Activated CD4-positive, alpha-beta T cell treated with anti-CD3 and anti-CD28 coated beads, Interleukin-2, amount 10 ng/mL, durations not matched to agents 24 days and 14 days (primary cell): Measurements from ENCODE around the gene TOMM70. TPM values are rescaled to one million over a fixed set of nuclear protein-coding genes. Genes with fewer than 3 reads are reported as not detected.
A peak's percentile ranks its signal among the peaks of the same experiment; 100 is the strongest.
"Not testable (repeated sequence)": the region's sequence is repeated elsewhere in the genome, so short reads cannot be mapped to it uniquely, and the experiment has no call there.

Experiments used
- DNase-seq: peaks from one replicate; pipeline ENCODE4 v3.0.0; 2022
- H3K27ac Mint-ChIP-seq: one replicate; pipeline ENCODE4 v1.8.0; 2022; ENCODE audit warnings: mild to moderate bottlenecking, mixed read lengths
- H3K27me3 Mint-ChIP-seq: one replicate; pipeline ENCODE4 v1.8.0; 2022; ENCODE audit warnings: mixed read lengths
- H3K36me3 Mint-ChIP-seq: one replicate; pipeline ENCODE4 v1.8.0; 2022; ENCODE audit warnings: low read depth, mild to moderate bottlenecking, mixed read lengths
- H3K4me1 Mint-ChIP-seq: one replicate; pipeline ENCODE4 v1.8.0; 2021; ENCODE audit warnings: mixed read lengths
- H3K4me3 Mint-ChIP-seq: one replicate; pipeline ENCODE4 v1.8.0; 2022; ENCODE audit warnings: mild to moderate bottlenecking, moderate library complexity, mixed read lengths
- H3K9me3 Mint-ChIP-seq: one replicate; pipeline ENCODE4 v1.8.0; 2021; ENCODE audit warnings: mixed read lengths
- intact Hi-C: fragments of 100-400 bp; cut with micrococcal nuclease; formaldehyde crosslinking; loops from one replicate; pipeline ENCODE4 v1.15.1; 2023
- total RNA-seq: library from RNA; stranded (reverse); gene quantifications from 2 replicates; pipeline ENCODE4 v1.2.3, GENCODE V29; 2022

Gene TOMM70
- total RNA-seq, 1 donor from 2014 or later: 57.4 TPM

DNA sequence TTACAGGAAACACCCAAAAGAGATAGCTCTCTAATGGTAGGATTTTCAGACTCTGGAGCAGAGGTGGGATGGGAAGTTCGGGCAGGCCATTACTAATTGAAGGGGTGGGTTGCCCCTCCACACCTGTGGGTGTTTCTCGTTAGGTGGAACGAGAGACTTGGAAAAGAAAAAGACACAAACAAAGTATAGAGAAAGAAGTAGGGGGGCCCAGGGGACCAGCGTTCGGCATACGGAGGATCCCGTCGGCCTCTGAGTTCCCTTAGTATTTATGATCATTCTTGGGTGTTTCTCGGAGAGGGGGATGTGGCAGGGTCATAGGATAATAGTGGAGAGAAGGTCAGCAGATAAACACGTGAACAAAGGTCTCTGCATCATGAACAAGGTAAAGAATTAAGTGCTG lies 64.7 kb downstream of the TOMM70 start:
- Mint-ChIP-seq H3K36me3 (peaks cover 10% of the 10 kb centered on the region), H3K4me3 (peak overlapping the region; percentile 95), H3K4me1 (peaks cover 18% of the 10 kb centered on the region)
- H3K27ac Mint-ChIP-seq, H3K27me3 Mint-ChIP-seq, H3K9me3 Mint-ChIP-seq: not testable (repeated sequence)
- intact Hi-C loops: loop anchor here (10.0 kb wide), 1 partner anchor 261 kb away; no protein-coding TSS in a partner anchor
- peak; percentile 52 for DNase-seq

DNA sequence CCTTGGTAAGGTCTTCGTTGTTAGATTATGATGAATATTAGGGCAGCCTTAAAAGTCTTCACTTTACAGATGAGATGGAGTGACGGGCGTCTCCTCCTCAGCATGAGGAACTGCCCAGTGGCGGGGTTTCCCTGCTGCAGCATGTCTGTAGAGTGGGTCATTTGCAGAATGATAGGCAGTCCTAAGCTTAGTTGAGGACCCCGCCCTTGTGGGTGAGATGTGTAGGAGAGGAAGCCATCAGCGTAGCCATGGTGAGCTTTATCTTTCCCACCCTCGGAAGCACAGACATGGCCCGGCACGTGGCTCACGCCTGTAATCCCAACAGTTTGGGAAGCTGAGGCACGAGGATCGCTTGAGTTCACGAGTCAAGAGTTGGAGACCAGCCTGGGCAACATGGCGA lies 65.5 kb downstream of the TOMM70 start:
- DNase-seq: peak; percentile 65
- peaks cover 3% of the 10 kb centered on the region for H3K36me3 Mint-ChIP-seq
- intact Hi-C loops: loop anchor here (2.0 to 10.0 kb wide), 3 partner anchors 75 to 375 kb away; partner anchors contain the start of gene TBC1D23
- peak overlapping the region; percentile 95 for H3K4me3 Mint-ChIP-seq
- peak overlapping the region; percentile 98 for H3K27ac Mint-ChIP-seq
- peaks cover 18% of the 10 kb centered on the region for H3K4me1 Mint-ChIP-seq
- no peaks in the 10 kb centered on the region for H3K9me3 Mint-ChIP-seq
- no peaks in the 10 kb centered on the region for H3K27me3 Mint-ChIP-seq

DNA sequence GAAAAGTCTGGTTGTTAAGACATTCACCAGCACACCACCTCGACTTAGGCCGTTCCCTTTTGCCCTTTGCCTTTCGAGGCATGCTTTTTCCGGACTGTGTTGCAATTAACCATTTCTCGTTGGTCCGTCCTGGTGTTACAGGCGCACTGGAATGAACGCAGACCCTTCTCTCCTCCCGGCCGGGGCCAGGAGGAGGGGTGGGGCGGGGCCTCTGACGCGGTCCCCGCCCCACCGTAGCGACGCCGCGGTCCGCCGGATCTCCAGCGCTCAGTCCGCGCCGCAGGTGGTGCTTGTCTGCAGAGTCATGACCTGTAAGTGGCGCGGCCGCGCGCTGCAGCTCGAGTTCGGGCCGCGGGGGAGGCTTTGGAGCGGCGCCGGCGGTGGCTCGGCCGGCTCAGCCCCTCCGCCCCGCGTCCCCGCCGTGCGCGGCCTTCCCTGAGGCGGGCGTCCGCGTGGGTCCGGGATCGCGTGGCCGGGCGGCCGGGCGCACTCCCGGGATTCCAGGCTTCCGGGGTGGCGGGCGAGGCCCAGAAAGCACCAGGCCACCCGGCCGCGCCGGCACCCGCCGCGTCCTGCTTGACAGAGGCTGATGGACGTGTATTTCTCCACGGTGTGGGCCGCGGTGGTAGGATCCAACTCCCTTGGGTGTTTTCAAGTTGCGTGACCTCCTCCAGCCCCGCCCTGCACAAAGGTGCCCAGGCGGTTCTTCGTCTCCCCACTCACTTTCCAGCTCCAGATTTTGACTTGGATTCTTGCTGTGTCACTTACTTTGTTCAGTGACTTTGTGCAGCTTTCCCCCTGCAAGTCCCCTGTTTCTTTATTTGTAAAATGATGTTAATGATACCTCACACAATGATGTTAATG lies 66.2 kb downstream of the TOMM70 start, which contains the start of gene NIT2:
NIT2 (plus strand) TSS at position 270 of the 864 bp plus-strand sequence; CDS start at position 305, 35 bp downstream.
- H3K4me1 Mint-ChIP-seq: peaks cover 18% of the 10 kb centered on the region
- no peaks in the 10 kb centered on the region for H3K9me3 Mint-ChIP-seq
- H3K36me3 Mint-ChIP-seq: no peaks in the 10 kb centered on the region
- peak within 1 kb of the TSS; percentile 95 for H3K4me3 Mint-ChIP-seq
- no peaks in the 10 kb centered on the region for H3K27me3 Mint-ChIP-seq
- peak; percentile 93 for DNase-seq
- H3K27ac Mint-ChIP-seq: peak within 1 kb of the TSS; percentile 98
- intact Hi-C loops: loop anchor here (1.0 to 10.0 kb wide), 7 partner anchors 18 to 1048 kb away; partner anchors contain the start of genes LNP1, TBC1D23 and TOMM70

DNA sequence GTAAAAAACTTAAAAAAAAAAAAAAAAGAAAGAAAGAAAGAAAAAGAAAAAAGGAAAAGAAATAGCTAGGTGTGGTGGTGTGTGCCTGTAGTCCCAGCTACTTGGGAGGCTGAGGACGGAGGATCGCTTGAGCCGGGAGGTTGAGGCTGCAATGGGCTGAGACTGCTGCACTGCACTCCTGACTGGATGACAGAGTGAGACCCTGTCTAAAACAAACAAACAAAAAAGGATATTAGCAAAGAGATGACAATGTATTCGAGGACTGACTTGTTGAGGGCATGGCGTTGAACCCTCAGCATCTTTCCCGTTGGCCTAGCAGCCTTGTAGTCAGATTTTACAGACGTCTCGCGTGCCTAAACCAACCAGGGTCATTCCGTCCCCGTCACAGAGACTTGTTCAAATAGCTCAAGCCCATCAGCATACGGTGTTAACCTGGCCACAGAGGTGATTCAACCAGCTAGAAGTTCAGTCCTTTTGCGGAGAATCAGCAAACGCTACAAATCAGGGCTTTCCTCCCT lies 66.9 kb downstream of the TOMM70 start:
- DNase-seq: no peak
- intact Hi-C loops: loop anchor here (1.0 to 10.0 kb wide), 7 partner anchors 18 to 1048 kb away; partner anchors contain the start of genes LNP1, TBC1D23 and TOMM70
- Mint-ChIP-seq H3K9me3 (no peaks in the 10 kb centered on the region), H3K36me3 (no peaks in the 10 kb centered on the region), H3K27ac (peak overlapping the region; percentile 55), H3K27me3 (no peaks in the 10 kb centered on the region), H3K4me3 (peak overlapping the region; percentile 95), H3K4me1 (peaks cover 18% of the 10 kb centered on the region)

DNA sequence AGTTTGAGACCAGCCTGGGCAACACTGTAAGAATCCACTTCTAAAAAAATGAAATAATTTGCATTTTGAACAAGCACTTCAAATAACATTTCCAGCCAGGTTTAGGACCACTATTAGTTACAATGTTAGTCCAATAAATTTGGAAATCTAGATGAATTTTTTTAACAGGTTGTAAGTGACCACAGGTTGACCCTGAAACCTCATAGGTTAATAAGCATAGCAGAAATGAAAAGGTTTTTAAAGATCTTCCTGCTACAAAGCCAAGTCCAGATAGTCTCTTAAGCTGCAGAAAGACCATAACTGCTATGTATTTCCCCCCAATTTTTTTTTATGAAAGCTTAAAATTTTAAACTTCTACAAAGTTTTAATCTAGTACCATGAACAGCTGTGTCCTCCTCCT lies 67.8 kb downstream of the TOMM70 start:
- no peaks in the 10 kb centered on the region for H3K27me3 Mint-ChIP-seq
- no peak overlapping the region for H3K27ac Mint-ChIP-seq
- H3K4me3 Mint-ChIP-seq: no peak overlapping the region

DNA sequence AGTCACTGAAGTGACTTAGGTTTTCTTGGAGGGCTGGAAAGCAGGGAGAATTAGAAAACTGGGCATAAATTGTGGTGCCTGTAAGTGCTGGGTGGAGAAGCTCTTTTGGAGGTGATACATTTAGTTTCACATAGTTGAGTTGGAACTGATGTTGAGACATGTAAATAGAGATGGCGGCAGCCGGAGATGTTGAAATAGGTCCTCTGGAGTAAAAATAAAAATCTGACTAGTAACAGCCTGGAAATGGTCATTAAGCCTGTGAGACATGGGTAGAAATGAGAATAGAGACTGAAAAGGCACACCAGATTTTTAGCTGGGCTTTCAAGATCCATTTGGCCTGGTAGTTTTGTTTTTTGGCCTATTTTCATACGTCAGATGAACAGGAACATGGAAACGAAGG lies 69.2 kb downstream of the TOMM70 start:
- H3K27ac Mint-ChIP-seq: no peak overlapping the region
- H3K9me3 Mint-ChIP-seq: peaks cover 9% of the 10 kb centered on the region
- no peak overlapping the region for H3K4me3 Mint-ChIP-seq
- H3K36me3 Mint-ChIP-seq: peaks cover 10% of the 10 kb centered on the region
- intact Hi-C loops: loop anchor here (5.0 to 10.0 kb wide), 3 partner anchors 257 to 1051 kb away; no protein-coding TSS in a partner anchor
- no peak for DNase-seq
- no peaks in the 10 kb centered on the region for H3K27me3 Mint-ChIP-seq
- H3K4me1 Mint-ChIP-seq: peaks cover 15% of the 10 kb centered on the region

More for the DNA sequence above, 67.8 kb downstream of the TOMM70 start:
- Mint-ChIP-seq H3K4me1 (peaks cover 18% of the 10 kb centered on the region), H3K9me3 (no peaks in the 10 kb centered on the region), H3K36me3 (peaks cover under 1% of the 10 kb centered on the region)
- intact Hi-C loops: loop anchor here (5.0 to 10.0 kb wide), 3 partner anchors 258 to 1049 kb away; no protein-coding TSS in a partner anchor
- no peak for DNase-seq

DNA sequence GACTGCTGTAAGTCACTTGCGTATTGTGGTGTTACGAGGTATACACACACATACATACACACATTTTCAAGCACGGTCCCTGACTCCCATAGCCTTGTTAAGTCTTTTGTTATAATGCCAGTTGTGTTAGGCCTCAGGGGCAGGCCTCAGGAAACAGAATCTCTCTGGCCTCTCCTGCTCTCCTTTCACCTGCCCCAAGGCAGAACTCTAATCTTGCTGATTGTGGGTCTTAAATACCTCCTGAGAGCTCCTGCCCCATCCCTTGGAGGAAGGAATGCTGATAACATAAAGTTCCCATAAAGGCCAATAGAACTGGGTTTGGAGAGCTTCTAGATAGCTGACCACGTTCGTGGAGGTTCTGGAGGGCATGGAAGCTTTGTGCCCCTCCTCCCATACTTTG lies 70.2 kb downstream of the TOMM70 start:
- no peak for DNase-seq
- H3K27me3 Mint-ChIP-seq: no peaks in the 10 kb centered on the region
- peaks cover 14% of the 10 kb centered on the region for H3K36me3 Mint-ChIP-seq
- H3K27ac Mint-ChIP-seq: no peak overlapping the region
- intact Hi-C loops: loop anchor here (5.0 to 10.0 kb wide), 3 partner anchors 256 to 1052 kb away; no protein-coding TSS in a partner anchor
- H3K9me3 Mint-ChIP-seq: peaks cover 9% of the 10 kb centered on the region
- H3K4me3 Mint-ChIP-seq: no peak overlapping the region
- peaks cover 10% of the 10 kb centered on the region for H3K4me1 Mint-ChIP-seq

DNA sequence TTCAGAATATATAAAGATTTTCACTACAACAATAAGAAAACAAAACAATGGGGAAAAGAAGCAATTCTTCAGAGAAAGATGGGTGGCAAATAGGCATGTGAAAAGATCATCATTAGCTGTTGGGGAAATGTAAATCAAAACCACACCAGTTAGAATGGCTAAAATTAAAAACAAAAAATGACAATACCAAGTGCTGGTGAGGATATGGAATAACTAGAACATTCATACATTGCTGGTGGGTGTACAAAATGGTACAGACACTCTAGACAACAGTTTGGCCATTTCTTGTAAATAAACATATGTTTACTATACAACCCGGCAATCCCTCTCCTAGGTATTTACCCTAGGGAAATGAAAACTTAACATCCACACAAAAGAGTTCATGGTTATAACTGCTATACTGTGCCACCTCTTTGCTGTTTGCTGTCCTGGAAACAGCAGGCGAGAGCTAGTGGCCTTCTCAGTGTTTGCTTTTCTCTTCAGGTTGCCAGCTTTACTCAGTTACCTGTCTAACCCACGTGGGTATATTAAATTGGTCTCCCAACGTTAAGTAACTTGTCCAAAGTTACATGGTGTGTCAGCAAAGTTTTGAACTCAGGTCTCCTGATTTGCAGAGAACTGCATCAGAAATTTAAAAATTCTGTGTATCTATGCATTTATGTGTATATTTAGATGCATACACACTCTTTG lies 70.9 kb downstream of the TOMM70 start:
- no peak overlapping the region for H3K4me3 Mint-ChIP-seq
- intact Hi-C loops: loop anchor here (5.0 to 10.0 kb wide), 3 partner anchors 255 to 1052 kb away; no protein-coding TSS in a partner anchor
- DNase-seq: peak; percentile 43
- H3K9me3 Mint-ChIP-seq: peaks cover 9% of the 10 kb centered on the region
- H3K27me3 Mint-ChIP-seq: no peaks in the 10 kb centered on the region
- peaks cover 4% of the 10 kb centered on the region for H3K4me1 Mint-ChIP-seq
- H3K36me3 Mint-ChIP-seq: peaks cover 14% of the 10 kb centered on the region
- no peak overlapping the region for H3K27ac Mint-ChIP-seq

DNA sequence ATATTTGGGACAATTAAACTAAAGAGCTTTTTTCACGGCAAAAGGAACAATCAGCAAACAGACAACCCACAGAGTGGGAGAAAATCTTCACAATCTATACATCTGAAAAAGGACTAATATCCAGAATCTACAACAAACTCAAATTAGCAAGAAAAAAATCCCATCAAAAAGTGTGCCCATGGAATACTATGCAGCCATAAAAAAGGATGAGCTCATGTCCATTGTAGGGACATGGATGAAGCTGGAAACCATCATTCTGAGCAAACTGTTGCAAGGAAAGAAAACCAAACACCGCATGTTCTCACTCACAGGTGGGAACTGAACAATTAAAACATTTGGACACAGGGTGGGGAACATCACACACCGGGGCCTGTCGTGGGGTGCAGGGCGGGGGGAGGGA lies 73.5 kb downstream of the TOMM70 start:
- H3K4me1 Mint-ChIP-seq, H3K4me3 Mint-ChIP-seq, H3K9me3 Mint-ChIP-seq, H3K27ac Mint-ChIP-seq, DNase-seq, H3K27me3 Mint-ChIP-seq, intact Hi-C loops: not testable (repeated sequence)
- peaks cover 15% of the 10 kb centered on the region for H3K36me3 Mint-ChIP-seq

DNA sequence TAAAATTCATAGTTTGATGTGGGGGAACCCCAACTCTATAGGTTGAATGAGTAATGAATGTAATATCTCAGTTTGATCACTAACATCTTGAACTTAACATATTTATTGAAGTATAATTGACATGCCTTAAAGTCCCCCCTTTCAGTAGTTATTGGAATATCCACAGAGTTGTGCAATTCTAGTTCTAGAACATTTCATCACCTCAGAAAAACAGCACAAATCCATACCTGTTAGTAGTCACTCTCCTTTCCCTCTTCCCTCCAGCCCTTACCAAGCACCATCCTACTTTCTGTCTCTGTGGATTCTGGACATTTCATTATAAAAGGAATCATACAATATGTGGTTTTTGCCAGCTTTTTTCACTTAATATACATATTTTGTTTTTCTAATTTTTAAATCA lies 75.1 kb downstream of the TOMM70 start:
- Mint-ChIP-seq H3K27me3 (no peaks in the 10 kb centered on the region), H3K9me3 (peaks cover 9% of the 10 kb centered on the region), H3K4me3 (no peak overlapping the region), H3K4me1 (no peaks in the 10 kb centered on the region), H3K27ac (no peak overlapping the region), H3K36me3 (peaks cover 15% of the 10 kb centered on the region)
- intact Hi-C loops: no loop called here
- no peak for DNase-seq

DNA sequence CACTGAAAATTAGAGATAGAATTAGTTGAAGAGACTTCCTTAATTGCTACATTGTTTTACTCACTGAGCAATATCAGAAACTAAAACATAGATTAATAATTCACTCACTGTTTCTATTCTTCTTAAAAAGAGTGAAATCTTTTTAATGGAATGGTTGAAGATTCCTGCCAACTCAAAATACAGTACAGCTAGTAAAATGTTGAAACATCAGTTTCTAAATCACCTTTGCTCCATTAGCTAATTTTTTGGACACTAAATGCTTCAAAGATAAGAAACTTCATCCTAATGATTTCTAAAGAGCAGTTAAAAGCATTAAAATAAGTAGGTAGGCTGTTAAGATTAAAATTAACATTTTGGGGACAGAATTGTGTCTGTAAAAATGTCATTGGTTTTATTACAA lies 76.8 kb downstream of the TOMM70 start:
- Mint-ChIP-seq H3K27me3 (no peaks in the 10 kb centered on the region), H3K36me3 (peaks cover 25% of the 10 kb centered on the region), H3K4me3 (no peak overlapping the region), H3K4me1 (no peaks in the 10 kb centered on the region), H3K9me3 (peaks cover 9% of the 10 kb centered on the region), H3K27ac (no peak overlapping the region)
- no peak for DNase-seq
- intact Hi-C loops: no loop called here

DNA sequence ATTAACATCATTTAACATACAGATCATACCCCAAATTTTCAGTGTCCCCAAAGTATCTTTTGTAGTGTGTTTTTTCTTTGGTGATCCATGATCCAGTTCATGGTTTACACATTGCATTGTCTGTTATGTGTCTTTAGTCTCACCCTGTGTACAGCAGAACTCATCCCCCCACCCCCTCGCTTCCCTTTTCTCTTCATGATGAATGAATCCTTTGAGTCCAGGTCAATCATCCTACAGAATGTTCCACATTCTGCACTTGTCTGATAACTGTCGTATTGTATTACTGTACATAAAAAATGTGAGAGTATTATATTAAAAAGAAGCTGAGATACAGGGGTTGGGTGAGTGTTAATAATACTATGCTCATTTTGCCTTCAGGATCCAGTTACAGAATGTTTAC lies 80.9 kb downstream of the TOMM70 start:
- no peak for DNase-seq
- no peaks in the 10 kb centered on the region for H3K27me3 Mint-ChIP-seq
- no peak overlapping the region for H3K27ac Mint-ChIP-seq
- no peaks in the 10 kb centered on the region for H3K9me3 Mint-ChIP-seq
- intact Hi-C loops: loop anchor here (5.0 kb wide), 3 partner anchors 82 to 488 kb away; partner anchors contain the start of genes LNP1 and TOMM70
- H3K4me3 Mint-ChIP-seq: no peak overlapping the region
- peaks cover 11% of the 10 kb centered on the region for H3K36me3 Mint-ChIP-seq
- peaks cover 11% of the 10 kb centered on the region for H3K4me1 Mint-ChIP-seq

DNA sequence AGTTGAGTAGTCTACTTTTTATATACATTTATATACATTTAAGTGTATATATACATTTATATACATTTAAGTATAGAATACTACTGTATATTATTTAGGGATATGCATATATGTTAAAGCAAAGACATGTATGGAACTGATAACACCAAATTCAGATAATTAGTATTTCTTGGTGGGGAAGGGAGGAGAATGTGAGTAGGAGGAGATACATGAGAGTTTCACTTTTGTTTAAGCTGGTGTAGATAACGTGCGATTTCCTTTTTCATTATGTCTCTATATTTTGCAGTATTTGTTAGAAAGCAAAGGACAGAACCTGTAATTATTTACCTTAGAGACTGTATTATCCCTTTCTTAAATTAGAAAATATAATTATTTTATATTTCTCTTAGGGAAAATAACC lies 83.0 kb downstream of the TOMM70 start:
- H3K4me1 Mint-ChIP-seq: peaks cover 11% of the 10 kb centered on the region
- peaks cover 10% of the 10 kb centered on the region for H3K36me3 Mint-ChIP-seq
- intact Hi-C loops: loop anchor here (2.0 to 5.0 kb wide), 4 partner anchors 84 to 1063 kb away; partner anchors contain the start of genes LNP1 and TOMM70
- H3K9me3 Mint-ChIP-seq: no peaks in the 10 kb centered on the region
- DNase-seq: no peak
- peak overlapping the region; percentile 61 for H3K4me3 Mint-ChIP-seq
- no peak overlapping the region for H3K27ac Mint-ChIP-seq
- H3K27me3 Mint-ChIP-seq: no peaks in the 10 kb centered on the region
